ENCODE data around the gene ETV6. TPM values are rescaled to one million over a fixed set of nuclear protein-coding genes. Genes with fewer than 3 reads are reported as not detected.

Gene ETV6
- total RNA-seq, 1 experiment from 2014 or later: 19.3 TPM

DNA sequence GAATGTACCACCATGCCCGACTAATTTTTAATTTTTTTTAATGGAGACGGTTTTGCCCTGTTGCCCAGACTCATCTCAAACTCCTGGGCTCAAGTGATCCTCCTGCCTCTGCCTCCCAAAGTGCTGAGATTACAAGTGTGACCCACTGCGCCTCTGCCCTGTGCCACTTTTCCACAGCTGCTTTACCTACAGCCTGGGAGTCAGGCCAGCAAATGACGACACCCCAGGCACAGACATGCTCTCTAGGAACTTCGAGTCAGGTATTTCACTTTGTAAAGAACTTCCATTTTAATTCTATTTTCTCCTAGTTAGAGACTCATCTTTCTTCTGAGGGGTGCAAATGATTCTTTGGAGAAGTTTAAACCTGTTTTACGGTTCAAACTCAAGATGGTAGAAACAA lies 89.0 kb downstream of the ETV6 start:
- TF ChIP-seq, protein P1, sequence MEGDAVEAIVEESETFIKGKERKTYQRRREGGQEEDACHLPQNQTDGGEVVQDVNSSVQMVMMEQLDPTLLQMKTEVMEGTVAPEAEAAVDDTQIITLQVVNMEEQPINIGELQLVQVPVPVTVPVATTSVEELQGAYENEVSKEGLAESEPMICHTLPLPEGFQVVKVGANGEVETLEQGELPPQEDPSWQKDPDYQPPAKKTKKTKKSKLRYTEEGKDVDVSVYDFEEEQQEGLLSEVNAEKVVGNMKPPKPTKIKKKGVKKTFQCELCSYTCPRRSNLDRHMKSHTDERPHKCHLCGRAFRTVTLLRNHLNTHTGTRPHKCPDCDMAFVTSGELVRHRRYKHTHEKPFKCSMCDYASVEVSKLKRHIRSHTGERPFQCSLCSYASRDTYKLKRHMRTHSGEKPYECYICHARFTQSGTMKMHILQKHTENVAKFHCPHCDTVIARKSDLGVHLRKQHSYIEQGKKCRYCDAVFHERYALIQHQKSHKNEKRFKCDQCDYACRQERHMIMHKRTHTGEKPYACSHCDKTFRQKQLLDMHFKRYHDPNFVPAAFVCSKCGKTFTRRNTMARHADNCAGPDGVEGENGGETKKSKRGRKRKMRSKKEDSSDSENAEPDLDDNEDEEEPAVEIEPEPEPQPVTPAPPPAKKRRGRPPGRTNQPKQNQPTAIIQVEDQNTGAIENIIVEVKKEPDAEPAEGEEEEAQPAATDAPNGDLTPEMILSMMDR (IDR thresholded peaks at IDR 0.05; ENCODE audit: unreplicated experiment): no peak
- Mint-ChIP-seq H3K36me3 (ENCODE audit: insufficient read depth, unreplicated experiment) (no peaks in the 10 kb centered on the region), H3K9me3 (ENCODE audit: unreplicated experiment) (no peaks in the 10 kb centered on the region), H3K4me1 (ENCODE audit: insufficient read depth, unreplicated experiment) (peaks cover 8% of the 10 kb centered on the region), H3K27ac (ENCODE audit: low read depth, unreplicated experiment) (no peak overlapping the region), H3K4me3 (ENCODE audit: unreplicated experiment) (no peak overlapping the region), H3K27me3 (ENCODE audit: insufficient read depth, unreplicated experiment) (no peaks in the 10 kb centered on the region)
- ChIA-PET CTCF (interaction anchor here (0.9 kb wide), 1 partner anchor 99 kb away, joined by 3 read pairs; no protein-coding TSS in a partner anchor), POLR2A (interaction anchor here (0.7 to 1.2 kb wide), 3 partner anchors 40 to 88 kb away, joined by 3 read pairs; no protein-coding TSS in a partner anchor)
- intact Hi-C loops (cut with micrococcal nuclease): no loop called here
- no peak for DNase-seq (ENCODE audit: unreplicated experiment)
- BruUV-seq (replicated peaks): no TSS peak

DNA sequence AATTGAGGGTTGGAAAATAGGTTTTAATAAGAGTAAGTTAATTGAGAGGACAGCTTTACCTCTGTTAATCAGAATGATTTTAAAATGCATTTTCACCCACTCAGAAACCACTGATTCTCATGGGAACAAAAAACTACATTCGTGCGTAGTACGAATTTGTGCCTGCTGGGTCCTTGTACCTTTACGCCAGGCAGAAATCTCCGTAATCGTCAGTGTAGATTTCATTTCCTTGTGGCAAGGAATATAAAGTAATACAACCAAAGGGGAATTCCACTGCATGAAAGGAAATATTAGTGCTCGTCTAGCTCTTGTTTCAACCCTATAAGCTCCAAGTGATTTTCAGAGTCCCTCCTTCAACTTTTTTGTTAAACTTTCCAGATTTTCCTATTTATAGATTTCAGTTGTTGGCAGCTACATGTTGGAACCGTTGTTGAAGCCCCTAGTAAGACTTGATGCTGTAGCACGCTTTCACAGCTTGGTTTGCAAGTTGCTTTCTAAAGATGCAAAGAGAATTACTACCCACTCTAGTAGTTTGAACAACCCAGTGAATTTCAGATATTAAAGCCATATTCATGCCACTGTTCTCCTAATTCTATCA lies 90.6 kb downstream of the ETV6 start:
- no peak for DNase-seq (ENCODE audit: unreplicated experiment)

GRCh38 chr12:11741434-11742092 lies 92.1 kb downstream of the ETV6 start:
- no peaks in the 10 kb centered on the region for H3K9me3 Mint-ChIP-seq (ENCODE audit: unreplicated experiment)
- H3K4me3 Mint-ChIP-seq (ENCODE audit: unreplicated experiment): no peak overlapping the region
- H3K27me3 Mint-ChIP-seq (ENCODE audit: insufficient read depth, unreplicated experiment): no peaks in the 10 kb centered on the region
- DNase-seq (ENCODE audit: unreplicated experiment): peak; percentile 21
- POLR2A ChIA-PET: interaction anchor here (0.7 to 2.3 kb wide), 4 partner anchors 14 to 92 kb away, joined by 3 to 9 read pairs (median 6); partner anchors contain the start of gene ETV6
- TF ChIP-seq, protein P1 (IDR thresholded peaks at IDR 0.05; ENCODE audit: unreplicated experiment): no peak
- peaks cover 24% of the 10 kb centered on the region for H3K4me1 Mint-ChIP-seq (ENCODE audit: insufficient read depth, unreplicated experiment)
- no peaks in the 10 kb centered on the region for H3K36me3 Mint-ChIP-seq (ENCODE audit: insufficient read depth, unreplicated experiment)
- intact Hi-C loops (cut with micrococcal nuclease): loop anchor here (1.0 kb wide), 1 partner anchor 43 kb away; no protein-coding TSS in a partner anchor
- no TSS peak for BruUV-seq (replicated peaks)
- CTCF ChIA-PET: interaction anchor here (0.8 to 1.5 kb wide), 2 partner anchors 10 to 151 kb away, joined by 3 to 7 read pairs; no protein-coding TSS in a partner anchor
- H3K27ac Mint-ChIP-seq (ENCODE audit: low read depth, unreplicated experiment): peak overlapping the region; percentile 9

More for the DNA sequence above, 90.6 kb downstream of the ETV6 start:
- ChIA-PET POLR2A (interaction anchor here (0.6 to 1.1 kb wide), 2 partner anchors 9 to 514 kb away, joined by 3 read pairs; no protein-coding TSS in a partner anchor), CTCF (interaction anchor here (1.0 kb wide), 1 partner anchor 9 kb away, joined by 3 read pairs; no protein-coding TSS in a partner anchor)
- no peaks in the 10 kb centered on the region for H3K36me3 Mint-ChIP-seq (ENCODE audit: insufficient read depth, unreplicated experiment)
- no peaks in the 10 kb centered on the region for H3K9me3 Mint-ChIP-seq (ENCODE audit: unreplicated experiment)
- H3K4me1 Mint-ChIP-seq (ENCODE audit: insufficient read depth, unreplicated experiment): peaks cover 13% of the 10 kb centered on the region
- no peak overlapping the region for H3K4me3 Mint-ChIP-seq (ENCODE audit: unreplicated experiment)
- intact Hi-C loops (cut with micrococcal nuclease): no loop called here
- BruUV-seq (replicated peaks): no TSS peak
- TF ChIP-seq, protein P1 (IDR thresholded peaks at IDR 0.05; ENCODE audit: unreplicated experiment): no peak
- no peak overlapping the region for H3K27ac Mint-ChIP-seq (ENCODE audit: low read depth, unreplicated experiment)
- H3K27me3 Mint-ChIP-seq (ENCODE audit: insufficient read depth, unreplicated experiment): no peaks in the 10 kb centered on the region

Data from MCF 10A (cell line).